Tibial nerve (tissue), 3 donors: ENCODE data around the gene ARID3C.

Experiments
- POLR2A ChIP-seq, 2 donors: fragments of 450-650 bp; IDR thresholded peaks; one replicate each; pipeline ENCODE4 v1.6.1; 2017; ENCODE audit warnings: antibody characterized with exemption in 2 of 2, mild to moderate bottlenecking in 2 of 2, moderate library complexity in 2 of 2
- TF ChIP-seq, protein P1 (sequence below), 5 experiments: fragments of 200-600 bp in 3 of 5; fragments of 450-650 bp in 2 of 5; sonication (generic) in 3 of 5; IDR thresholded peaks; one replicate each; pipeline ENCODE4 v1.5.1; 2016 to 2019; ENCODE audit warnings: antibody characterized with exemption in 5 of 5, mild to moderate bottlenecking in 3 of 5, moderate library complexity in 2 of 5

GRCh38 chr9:34575241-34575640 is 53.6 kb downstream of the ARID3C start:
- no peak for TF ChIP-seq POLR2A (IDR thresholded peaks at IDR 0.05)
- TF ChIP-seq, protein P1, sequence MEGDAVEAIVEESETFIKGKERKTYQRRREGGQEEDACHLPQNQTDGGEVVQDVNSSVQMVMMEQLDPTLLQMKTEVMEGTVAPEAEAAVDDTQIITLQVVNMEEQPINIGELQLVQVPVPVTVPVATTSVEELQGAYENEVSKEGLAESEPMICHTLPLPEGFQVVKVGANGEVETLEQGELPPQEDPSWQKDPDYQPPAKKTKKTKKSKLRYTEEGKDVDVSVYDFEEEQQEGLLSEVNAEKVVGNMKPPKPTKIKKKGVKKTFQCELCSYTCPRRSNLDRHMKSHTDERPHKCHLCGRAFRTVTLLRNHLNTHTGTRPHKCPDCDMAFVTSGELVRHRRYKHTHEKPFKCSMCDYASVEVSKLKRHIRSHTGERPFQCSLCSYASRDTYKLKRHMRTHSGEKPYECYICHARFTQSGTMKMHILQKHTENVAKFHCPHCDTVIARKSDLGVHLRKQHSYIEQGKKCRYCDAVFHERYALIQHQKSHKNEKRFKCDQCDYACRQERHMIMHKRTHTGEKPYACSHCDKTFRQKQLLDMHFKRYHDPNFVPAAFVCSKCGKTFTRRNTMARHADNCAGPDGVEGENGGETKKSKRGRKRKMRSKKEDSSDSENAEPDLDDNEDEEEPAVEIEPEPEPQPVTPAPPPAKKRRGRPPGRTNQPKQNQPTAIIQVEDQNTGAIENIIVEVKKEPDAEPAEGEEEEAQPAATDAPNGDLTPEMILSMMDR (IDR thresholded peaks at IDR 0.05) = no peak
